Ovary (tissue), 3 donors: Measurements from ENCODE around the gene CLIP2.

ENCODE experiments used
- EP300 ChIP-seq: sonication (generic); formaldehyde crosslinking; IDR thresholded peaks from one replicate; pipeline ENCODE4 v1.6.1; 2017; ENCODE audit warnings: antibody characterized with exemption
- TF ChIP-seq, protein P1 (sequence below), 3 donors: fragments of 450-650 bp in 2 of 3; fragments of 200-600 bp in 1 of 3; IDR thresholded peaks; one replicate each; pipeline versions ENCODE4 v1.5.1 to v1.8.0; 2016 to 2022; ENCODE audit warnings: antibody characterized with exemption in 3 of 3, mild to moderate bottlenecking in 1 of 3
- donor health status: DM: no; HTN: no; CAD: no.

DNA sequence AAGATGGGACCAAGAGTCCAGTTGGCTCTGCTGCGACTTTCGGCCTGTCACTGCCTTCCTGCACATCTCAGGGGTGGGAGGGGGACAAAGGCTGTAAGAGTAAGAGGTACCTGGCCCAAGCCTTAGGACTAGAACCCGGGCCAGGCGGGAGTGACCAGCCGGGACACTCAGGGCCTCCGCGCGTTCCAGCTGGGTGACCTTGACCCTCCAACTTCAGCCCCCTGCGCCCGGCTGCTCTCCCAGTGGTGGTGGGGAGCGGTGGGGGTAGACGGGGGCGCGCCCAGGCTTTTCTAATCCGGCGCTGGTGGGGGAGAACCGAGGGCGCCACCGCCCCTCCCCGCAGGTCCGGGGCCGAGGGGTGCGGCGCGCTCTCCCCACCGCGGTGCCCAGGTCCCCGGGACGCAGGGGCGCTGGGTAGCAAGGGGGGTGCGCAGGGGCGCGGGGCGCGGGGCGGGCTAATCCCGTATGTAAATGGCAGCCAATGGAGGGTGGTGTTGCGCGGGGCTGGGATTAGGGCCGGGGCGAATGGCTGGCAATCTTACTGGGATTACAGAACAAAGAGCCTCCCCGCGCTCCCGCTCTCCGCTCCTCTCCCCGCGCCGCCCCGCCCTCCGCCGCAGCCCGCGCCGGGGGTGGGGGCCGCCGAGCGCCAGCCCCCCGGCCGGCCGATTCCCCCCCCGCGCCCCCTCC lies 164.3 kb downstream of the CLIP2 start, which contains the start of gene GTF2IRD1:
- TF ChIP-seq EP300: no peak
- TF ChIP-seq, protein P1, sequence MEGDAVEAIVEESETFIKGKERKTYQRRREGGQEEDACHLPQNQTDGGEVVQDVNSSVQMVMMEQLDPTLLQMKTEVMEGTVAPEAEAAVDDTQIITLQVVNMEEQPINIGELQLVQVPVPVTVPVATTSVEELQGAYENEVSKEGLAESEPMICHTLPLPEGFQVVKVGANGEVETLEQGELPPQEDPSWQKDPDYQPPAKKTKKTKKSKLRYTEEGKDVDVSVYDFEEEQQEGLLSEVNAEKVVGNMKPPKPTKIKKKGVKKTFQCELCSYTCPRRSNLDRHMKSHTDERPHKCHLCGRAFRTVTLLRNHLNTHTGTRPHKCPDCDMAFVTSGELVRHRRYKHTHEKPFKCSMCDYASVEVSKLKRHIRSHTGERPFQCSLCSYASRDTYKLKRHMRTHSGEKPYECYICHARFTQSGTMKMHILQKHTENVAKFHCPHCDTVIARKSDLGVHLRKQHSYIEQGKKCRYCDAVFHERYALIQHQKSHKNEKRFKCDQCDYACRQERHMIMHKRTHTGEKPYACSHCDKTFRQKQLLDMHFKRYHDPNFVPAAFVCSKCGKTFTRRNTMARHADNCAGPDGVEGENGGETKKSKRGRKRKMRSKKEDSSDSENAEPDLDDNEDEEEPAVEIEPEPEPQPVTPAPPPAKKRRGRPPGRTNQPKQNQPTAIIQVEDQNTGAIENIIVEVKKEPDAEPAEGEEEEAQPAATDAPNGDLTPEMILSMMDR (IDR thresholded peaks at IDR 0.05): no peak
